ENCODE data around the gene SHPK. TPM values are rescaled to one million over a fixed set of nuclear protein-coding genes. Genes with fewer than 3 reads are reported as not detected.
"Not testable (repeated sequence)": the region's sequence is repeated elsewhere in the genome, so short reads cannot be mapped to it uniquely, and the experiment has no call there.

SHPK gene
- total RNA-seq, 1 experiment from 2014 or later: 11.3 TPM

DNA sequence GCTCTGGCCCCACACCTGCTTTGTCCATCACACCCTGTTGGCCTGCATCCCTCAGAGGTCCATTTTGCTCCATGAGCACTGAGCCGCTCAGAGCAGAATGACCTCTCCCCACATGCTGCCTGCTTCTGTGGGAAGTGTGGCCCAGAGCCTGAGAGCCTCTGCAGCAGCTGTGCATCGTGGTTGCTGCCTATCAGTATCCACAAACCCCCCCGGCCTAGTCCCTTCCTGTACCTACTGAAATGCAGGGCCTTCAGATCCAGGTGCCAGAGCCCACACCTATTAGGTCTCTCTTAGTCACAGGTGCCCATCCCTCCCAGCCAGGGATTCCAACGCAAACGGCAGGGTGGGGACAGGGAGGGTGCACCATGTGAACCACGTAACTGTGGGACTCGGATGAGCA is 61.8 kb downstream of the SHPK start:
- H3K27ac ChIP-seq: no peak overlapping the region
- H3K36me3 ChIP-seq: no peaks in the 10 kb centered on the region
- no peaks in the 10 kb centered on the region for H3K9me3 ChIP-seq (replicated peaks)
- no peak for DNase-seq (ENCODE audit: low read depth in 1 of 2, low spot score in 2 of 2)
- no peaks in the 10 kb centered on the region for H3K27me3 ChIP-seq (replicated peaks)
- no peak overlapping the region for H3K4me3 ChIP-seq
- no peaks in the 10 kb centered on the region for H3K4me1 ChIP-seq (replicated peaks)

- no peaks in the 10 kb centered on the region for H3K27me3 ChIP-seq (replicated peaks)
- H3K27ac ChIP-seq: no peak overlapping the region
- no peaks in the 10 kb centered on the region for H3K4me1 ChIP-seq (replicated peaks)
- H3K4me3 ChIP-seq: no peak overlapping the region
- no peak for DNase-seq (ENCODE audit: low read depth in 1 of 2, low spot score in 2 of 2)
- no peaks in the 10 kb centered on the region for H3K36me3 ChIP-seq
- no peaks in the 10 kb centered on the region for H3K9me3 ChIP-seq (replicated peaks)
Observed at GRCh38 chr17:3573246-3574100, 62.6 kb downstream of the SHPK start.

DNA sequence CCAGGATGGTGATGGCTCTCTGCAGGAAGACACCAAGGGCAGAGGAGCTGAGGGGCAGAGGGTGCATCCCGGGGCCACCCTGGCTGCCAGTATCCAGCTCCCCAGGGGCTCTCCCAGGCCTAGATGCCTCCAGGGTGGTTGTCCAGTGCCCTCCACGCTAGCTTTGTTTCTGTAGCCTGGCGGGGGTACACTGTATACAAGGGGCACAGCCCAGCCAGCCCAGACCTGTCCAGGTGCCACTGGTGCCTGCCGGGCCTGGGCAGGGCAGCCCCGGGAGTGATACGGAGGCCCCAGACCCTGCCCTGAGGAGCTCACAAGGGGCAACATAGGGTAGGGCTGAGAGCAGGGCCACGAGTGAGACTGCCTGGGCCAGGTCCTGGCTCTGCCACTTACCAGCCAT is 63.8 kb downstream of the SHPK start:
- Histone ChIP-seq H3K9me3 (replicated peaks) (no peaks in the 10 kb centered on the region), H3K27me3 (replicated peaks) (no peaks in the 10 kb centered on the region), H3K36me3 (no peaks in the 10 kb centered on the region), H3K4me1 (replicated peaks) (no peaks in the 10 kb centered on the region), H3K27ac (no peak overlapping the region), H3K4me3 (no peak overlapping the region)
- DNase-seq (ENCODE audit: low read depth in 1 of 2, low spot score in 2 of 2): no peak

DNA sequence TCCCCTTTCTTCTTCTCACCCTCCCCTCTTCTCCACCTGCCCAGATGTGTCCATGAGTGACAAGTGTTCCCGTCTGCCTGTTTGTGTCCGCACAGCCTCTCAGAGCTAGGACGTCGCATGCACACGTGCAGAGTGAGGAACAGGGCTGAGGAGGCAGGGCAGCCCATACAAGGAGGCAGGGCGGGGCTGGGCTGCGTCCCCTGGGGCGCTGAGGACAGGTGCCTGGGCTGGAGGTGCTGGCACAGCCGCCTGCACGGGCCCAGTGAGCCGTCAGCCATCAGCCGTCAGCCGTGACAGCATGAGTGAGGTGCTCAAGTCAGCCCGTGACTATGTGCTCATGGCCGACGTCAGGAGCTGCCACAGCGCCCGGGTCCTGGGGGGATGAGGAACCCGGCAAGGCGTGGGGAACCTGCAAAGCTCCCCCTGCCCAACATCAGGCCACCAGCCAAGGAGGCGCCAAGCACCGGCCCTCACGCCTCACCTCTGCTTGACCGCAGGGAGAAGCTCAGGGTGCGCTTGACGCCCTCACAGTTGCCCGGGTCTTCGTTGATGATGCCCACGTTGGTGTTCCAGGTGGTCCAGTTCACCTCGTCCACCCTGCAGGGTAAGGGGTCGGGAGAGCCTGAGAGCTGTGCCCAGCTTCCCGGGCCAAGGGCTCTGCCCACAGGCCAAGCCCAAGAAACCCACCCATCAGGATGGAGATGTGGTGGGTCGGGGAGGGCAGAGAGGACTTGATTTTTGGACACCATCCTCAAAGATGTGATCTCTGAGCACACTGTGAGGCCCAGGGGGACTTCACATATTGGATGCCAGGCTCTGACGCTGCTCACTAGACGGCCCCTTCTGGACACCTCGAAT is 64.8 kb downstream of the SHPK start:
- H3K9me3 ChIP-seq (replicated peaks): no peaks in the 10 kb centered on the region
- H3K4me1 ChIP-seq (replicated peaks): no peaks in the 10 kb centered on the region
- no peak overlapping the region for H3K27ac ChIP-seq
- no peak overlapping the region for H3K4me3 ChIP-seq
- no peaks in the 10 kb centered on the region for H3K36me3 ChIP-seq
- no peaks in the 10 kb centered on the region for H3K27me3 ChIP-seq (replicated peaks)
- DNase-seq (ENCODE audit: low read depth in 1 of 2, low spot score in 2 of 2): no peak

- Histone ChIP-seq H3K27me3 (replicated peaks) (no peaks in the 10 kb centered on the region), H3K4me1 (replicated peaks) (no peaks in the 10 kb centered on the region), H3K36me3 (no peaks in the 10 kb centered on the region), H3K4me3 (no peak overlapping the region), H3K27ac (no peak overlapping the region), H3K9me3 (replicated peaks) (no peaks in the 10 kb centered on the region)
- DNase-seq (ENCODE audit: low read depth in 1 of 2, low spot score in 2 of 2): no peak
Observed at GRCh38 chr17:3569534-3570137, 66.4 kb downstream of the SHPK start.

- DNase-seq (ENCODE audit: low read depth in 1 of 2, low spot score in 2 of 2): no peak
- Histone ChIP-seq H3K4me1 (replicated peaks) (no peaks in the 10 kb centered on the region), H3K4me3 (no peak overlapping the region), H3K27me3 (replicated peaks) (no peaks in the 10 kb centered on the region), H3K36me3 (no peaks in the 10 kb centered on the region), H3K9me3 (replicated peaks) (no peaks in the 10 kb centered on the region), H3K27ac (no peak overlapping the region)
Observed at GRCh38 chr17:3566551-3566950, 69.5 kb downstream of the SHPK start.

DNA sequence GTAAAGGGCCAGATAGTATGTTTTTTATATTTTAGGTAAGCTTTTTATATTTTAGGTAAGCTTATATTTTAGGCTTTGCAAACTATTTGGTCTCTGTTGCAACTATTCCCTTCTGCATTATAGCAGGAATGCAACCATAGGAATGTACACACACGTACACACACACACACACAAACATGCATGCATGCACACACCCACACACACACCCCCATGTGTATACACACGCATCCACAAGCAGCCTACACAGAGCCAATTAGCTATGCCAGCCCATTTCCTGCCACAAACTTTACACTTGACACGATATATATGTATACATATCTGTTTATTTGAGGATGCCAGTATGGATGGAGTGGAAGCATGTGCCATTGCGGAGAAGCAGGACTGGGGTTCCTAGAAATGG is 70.9 kb downstream of the SHPK start:
- no peak overlapping the region for H3K27ac ChIP-seq
- H3K36me3 ChIP-seq: no peaks in the 10 kb centered on the region
- no peaks in the 10 kb centered on the region for H3K9me3 ChIP-seq (replicated peaks)
- H3K4me3 ChIP-seq: no peak overlapping the region
- no peaks in the 10 kb centered on the region for H3K27me3 ChIP-seq (replicated peaks)
- no peaks in the 10 kb centered on the region for H3K4me1 ChIP-seq (replicated peaks)
- no peak for DNase-seq (ENCODE audit: low read depth in 1 of 2, low spot score in 2 of 2)

GRCh38 chr17:3564241-3564640 is 71.8 kb downstream of the SHPK start:
- H3K36me3 ChIP-seq; H3K9me3 ChIP-seq (replicated peaks); H3K4me1 ChIP-seq (replicated peaks); H3K27ac ChIP-seq; H3K27me3 ChIP-seq (replicated peaks); DNase-seq (ENCODE audit: low read depth in 1 of 2, low spot score in 2 of 2); H3K4me3 ChIP-seq: not testable (repeated sequence)

- Histone ChIP-seq H3K36me3 (no peaks in the 10 kb centered on the region), H3K4me1 (replicated peaks) (peaks cover 12% of the 10 kb centered on the region), H3K27ac (no peak overlapping the region), H3K9me3 (replicated peaks) (no peaks in the 10 kb centered on the region), H3K27me3 (replicated peaks) (no peaks in the 10 kb centered on the region), H3K4me3 (no peak overlapping the region)
- DNase-seq (ENCODE audit: low read depth in 1 of 2, low spot score in 2 of 2): no peak
Observed at GRCh38 chr17:3559270-3559645, 76.8 kb downstream of the SHPK start.

GRCh38 chr17:3558603-3559269 is 77.3 kb downstream of the SHPK start:
- Histone ChIP-seq H3K27ac (no peak overlapping the region), H3K4me1 (replicated peaks) (peaks cover 12% of the 10 kb centered on the region), H3K9me3 (replicated peaks) (no peaks in the 10 kb centered on the region), H3K27me3 (replicated peaks) (no peaks in the 10 kb centered on the region), H3K4me3 (no peak overlapping the region), H3K36me3 (no peaks in the 10 kb centered on the region)
- peak in 1 of 2 experiments; percentile 22 for DNase-seq (ENCODE audit: low read depth in 1 of 2, low spot score in 2 of 2)

Other genes starting within 250 kb of the SHPK start
- gene OR3A2, start 249.9 kb downstream of the SHPK start, total RNA-seq (2014; rRNA removed; shearing (Covaris generic)): not detected in 2 replicates
- not detected in 2 replicates for gene OR1E1, start 237.8 kb downstream of the SHPK start, total RNA-seq (2014; rRNA removed; shearing (Covaris generic))
- not detected in 2 replicates for gene OR3A3, start 224.9 kb downstream of the SHPK start, total RNA-seq (2014; rRNA removed; shearing (Covaris generic))
- gene OR1E2, start 202.4 kb downstream of the SHPK start, total RNA-seq (2014; rRNA removed; shearing (Covaris generic)): not detected in 2 replicates
- not detected in 2 replicates for gene SPATA22, start 164.4 kb downstream of the SHPK start, total RNA-seq (2014; rRNA removed; shearing (Covaris generic))
- gene ASPA, start 160.3 kb downstream of the SHPK start, total RNA-seq (2014; rRNA removed; shearing (Covaris generic)): 0.18 TPM in 1 of 2 replicates, not detected in the other
- gene TRPV3, start 78.4 kb downstream of the SHPK start, total RNA-seq (2014; rRNA removed; shearing (Covaris generic)): not detected in 2 replicates
- 0.24 and 1.1 TPM in 2 replicates for gene TRPV1, start 26.8 kb downstream of the SHPK start, total RNA-seq (2014; rRNA removed; shearing (Covaris generic))
- 8.9 and 26.6 TPM in 2 replicates for gene CTNS, start 510 bp upstream of the SHPK start, total RNA-seq (2014; rRNA removed; shearing (Covaris generic))
- gene TAX1BP3, start 32.3 kb upstream of the SHPK start, total RNA-seq (2014; rRNA removed; shearing (Covaris generic)): 230 and 293 TPM in 2 replicates
- gene EMC6, start 32.6 kb upstream of the SHPK start, total RNA-seq (2014; rRNA removed; shearing (Covaris generic)): 21.5 and 34.3 TPM in 2 replicates
- not detected in 2 replicates for gene P2RX5, start 59.9 kb upstream of the SHPK start, total RNA-seq (2014; rRNA removed; shearing (Covaris generic))
- gene HASPIN, start 87.7 kb upstream of the SHPK start, total RNA-seq (2014; rRNA removed; shearing (Covaris generic)): 5.8 and 16.2 TPM in 2 replicates
- 19.0 and 30.6 TPM in 2 replicates for gene ITGAE, start 164.9 kb upstream of the SHPK start, total RNA-seq (2014; rRNA removed; shearing (Covaris generic))
- gene NCBP3, start 210.0 kb upstream of the SHPK start, total RNA-seq (2014; rRNA removed; shearing (Covaris generic)): 16.0 and 16.8 TPM in 2 replicates

Data from SJSA1 (cell line).